Activated CD4-positive, alpha-beta memory T cell treated with anti-CD3 and anti-CD28 coated beads for 36 hours (primary cell): ENCODE measurements around the gene HSPA1L. TPM values are rescaled to one million over a fixed set of nuclear protein-coding genes. Genes with fewer than 3 reads are reported as not detected.
"Not testable (repeated sequence)": the region's sequence is repeated elsewhere in the genome, so short reads cannot be mapped to it uniquely, and the experiment has no call there.

ENCODE experiments used
- CTCF ChIA-PET: fragments of 350-600 bp; sonication (Branson Sonifier 250); formaldehyde crosslinking; loops from one replicate; lab custom pipeline; 2021; ENCODE audit warnings: antibody characterized with exemption, inconsistent platforms; lab: Charles Lee
- POLR2A ChIA-PET: fragments of 350-600 bp; sonication (Branson Sonifier 250); formaldehyde crosslinking; loops from one replicate; lab custom pipeline; 2021; ENCODE audit warnings: antibody characterized with exemption; lab: Charles Lee
- DNase-seq: peaks from one replicate; pipeline ENCODE4 v3.0.0-alpha.2; 2020
- H3K27ac Mint-ChIP-seq: one replicate; pipeline ENCODE4 v1.8.0; 2021; ENCODE audit warnings: mixed read lengths
- H3K27me3 Mint-ChIP-seq: one replicate; pipeline ENCODE4 v1.8.0; 2021; ENCODE audit warnings: mixed read lengths
- H3K36me3 Mint-ChIP-seq: one replicate; pipeline ENCODE4 v1.8.0; 2021; ENCODE audit warnings: mixed read lengths
- H3K4me1 Mint-ChIP-seq: one replicate; pipeline ENCODE4 v1.8.0; 2021; ENCODE audit warnings: low read depth, mixed read lengths
- H3K4me3 Mint-ChIP-seq: one replicate; pipeline ENCODE4 v1.8.0; 2021; ENCODE audit warnings: mild to moderate bottlenecking, mixed read lengths
- H3K9me3 Mint-ChIP-seq: one replicate; pipeline ENCODE4 v1.8.0; 2021; ENCODE audit warnings: mixed read lengths
- intact Hi-C: fragments of 100-400 bp; cut with micrococcal nuclease; formaldehyde crosslinking; loops from one replicate; pipeline ENCODE4 v1.15.1; 2023
- total RNA-seq, 2 experiments: library from RNA; stranded (reverse); gene quantifications; one replicate each; pipeline ENCODE4 v1.2.3, GENCODE V29; 2021

Gene HSPA1L
- total RNA-seq, 2 experiments from 2014 or later, result 2.0 TPM

DNA sequence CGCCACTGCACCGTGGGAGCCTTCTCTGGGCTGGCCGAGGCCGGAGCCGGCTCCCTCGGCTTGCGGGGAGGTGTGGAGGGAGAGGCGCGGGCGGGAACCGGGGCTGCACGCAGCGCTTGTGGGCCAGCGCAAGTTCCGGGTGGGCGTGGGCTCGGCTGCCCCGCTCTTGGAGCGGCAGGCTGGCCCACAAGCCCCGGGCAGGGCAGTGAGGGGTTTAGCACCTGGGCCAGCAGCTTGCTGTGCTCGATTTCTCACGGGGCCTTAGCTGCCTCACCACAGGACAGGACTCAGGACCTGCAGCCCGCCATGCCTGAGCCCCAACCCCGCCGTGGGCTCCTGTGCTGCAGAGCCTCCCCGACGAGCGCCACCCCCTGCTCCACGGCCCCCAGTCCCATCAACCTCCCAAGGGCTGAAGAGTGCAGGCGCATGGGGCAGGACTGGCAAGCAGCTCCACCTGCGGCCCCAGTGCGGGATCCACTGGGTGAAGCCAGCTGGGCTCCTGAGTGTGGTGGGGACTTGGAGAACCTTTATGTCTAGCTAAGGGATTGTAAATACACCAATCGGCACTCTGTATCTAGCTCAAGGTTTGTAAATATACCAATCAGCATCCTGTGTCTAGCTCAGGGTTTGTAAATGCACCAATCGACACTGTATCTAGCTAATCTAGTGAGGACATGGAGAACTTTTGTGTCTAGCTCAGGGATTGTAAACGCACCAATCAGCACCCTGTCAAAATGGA lies 37.1 kb upstream of the HSPA1L start:
- POLR2A ChIA-PET, result not testable (repeated sequence)

DNA sequence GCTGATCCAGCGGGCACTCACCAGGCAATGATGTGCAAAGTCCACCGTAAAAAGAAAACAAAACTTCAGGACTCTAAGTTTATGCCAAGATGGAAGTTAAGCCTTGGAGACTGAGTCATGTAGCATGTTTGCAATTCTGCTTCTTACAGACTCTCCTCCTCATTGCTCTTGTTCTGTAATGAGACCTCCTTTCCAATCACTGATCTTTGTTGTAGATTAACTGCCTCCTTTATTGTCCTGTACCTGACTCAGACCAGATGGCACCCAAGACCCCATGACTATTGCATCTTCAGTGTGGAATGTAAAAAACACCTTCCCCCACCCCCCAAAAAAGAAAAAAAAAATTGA lies 36.4 kb upstream of the HSPA1L start:
- no peak for DNase-seq
- intact Hi-C loops, result no loop called here
- POLR2A ChIA-PET, result no interaction called here
- Mint-ChIP-seq H3K27ac (no peak overlapping the region), H3K9me3 (peaks cover 6% of the 10 kb centered on the region), H3K27me3 (no peaks in the 10 kb centered on the region), H3K4me3 (no peak overlapping the region), H3K4me1 (no peaks in the 10 kb centered on the region), H3K36me3 (peaks cover 6% of the 10 kb centered on the region)
- CTCF ChIA-PET, result no interaction called here

More for the DNA sequence above, 37.1 kb upstream of the HSPA1L start:
- intact Hi-C loops, H3K4me3 Mint-ChIP-seq, H3K9me3 Mint-ChIP-seq, H3K27ac Mint-ChIP-seq, H3K27me3 Mint-ChIP-seq, H3K36me3 Mint-ChIP-seq, CTCF ChIA-PET, DNase-seq, H3K4me1 Mint-ChIP-seq: not testable (repeated sequence)

GRCh38 chr6:31850765-31851484 lies 35.8 kb upstream of the HSPA1L start:
- H3K9me3 Mint-ChIP-seq, result peaks cover 6% of the 10 kb centered on the region
- DNase-seq, result no peak
- H3K27ac Mint-ChIP-seq, result no peak overlapping the region
- ChIA-PET POLR2A (interaction anchor here (0.7 kb wide), 1 partner anchor 93 kb away, joined by 3 read pairs; no protein-coding TSS in a partner anchor), CTCF (no interaction called here)
- H3K36me3 Mint-ChIP-seq, result peaks cover 6% of the 10 kb centered on the region
- no peak overlapping the region for H3K4me3 Mint-ChIP-seq
- no peaks in the 10 kb centered on the region for H3K4me1 Mint-ChIP-seq
- intact Hi-C loops, result no loop called here
- no peaks in the 10 kb centered on the region for H3K27me3 Mint-ChIP-seq

- Mint-ChIP-seq H3K9me3 (no peaks in the 10 kb centered on the region), H3K36me3 (peaks cover 2% of the 10 kb centered on the region), H3K27ac (no peak overlapping the region), H3K27me3 (no peaks in the 10 kb centered on the region), H3K4me3 (no peak overlapping the region), H3K4me1 (no peaks in the 10 kb centered on the region)
- no peak for DNase-seq
- ChIA-PET POLR2A (interaction anchor here (0.7 kb wide), 1 partner anchor 103 kb away, joined by 4 read pairs; no protein-coding TSS in a partner anchor), CTCF (no interaction called here)
- intact Hi-C loops, result no loop called here
Observed at GRCh38 chr6:31847276-31847978, 32.3 kb upstream of the HSPA1L start.

DNA sequence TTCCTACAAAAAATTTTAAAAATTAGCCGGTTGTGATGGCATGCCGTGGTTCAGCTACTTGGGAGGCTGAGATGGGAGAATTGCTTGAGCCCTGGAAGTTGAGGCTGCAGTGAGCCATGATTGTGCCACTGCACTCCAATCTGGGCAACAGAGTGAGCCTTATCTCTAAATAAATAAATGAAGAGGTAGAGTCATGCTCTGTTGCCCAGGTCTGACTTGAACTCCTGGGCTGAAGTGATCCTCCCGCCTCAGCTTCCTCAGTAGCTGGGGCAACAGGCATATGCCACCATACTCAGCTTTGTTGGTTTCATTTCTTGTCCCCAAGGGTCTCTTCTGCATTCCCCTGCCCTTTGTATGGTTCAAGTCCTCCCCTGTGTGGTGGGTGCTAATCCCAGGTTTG lies 29.4 kb upstream of the HSPA1L start:
- no peaks in the 10 kb centered on the region for H3K4me1 Mint-ChIP-seq
- CTCF ChIA-PET, result interaction anchor here (0.7 kb wide), 1 partner anchor 11 kb away, joined by 3 read pairs; no protein-coding TSS in a partner anchor
- H3K4me3 Mint-ChIP-seq, result no peak overlapping the region
- POLR2A ChIA-PET, result interaction anchor here (0.6 kb wide), 2 partner anchors 14 to 39 kb away, joined by 3 read pairs; no protein-coding TSS in a partner anchor
- no peaks in the 10 kb centered on the region for H3K9me3 Mint-ChIP-seq
- DNase-seq, result no peak
- H3K27ac Mint-ChIP-seq, result no peak overlapping the region
- no peaks in the 10 kb centered on the region for H3K27me3 Mint-ChIP-seq
- H3K36me3 Mint-ChIP-seq, result peaks cover 17% of the 10 kb centered on the region
- intact Hi-C loops, result no loop called here

DNA sequence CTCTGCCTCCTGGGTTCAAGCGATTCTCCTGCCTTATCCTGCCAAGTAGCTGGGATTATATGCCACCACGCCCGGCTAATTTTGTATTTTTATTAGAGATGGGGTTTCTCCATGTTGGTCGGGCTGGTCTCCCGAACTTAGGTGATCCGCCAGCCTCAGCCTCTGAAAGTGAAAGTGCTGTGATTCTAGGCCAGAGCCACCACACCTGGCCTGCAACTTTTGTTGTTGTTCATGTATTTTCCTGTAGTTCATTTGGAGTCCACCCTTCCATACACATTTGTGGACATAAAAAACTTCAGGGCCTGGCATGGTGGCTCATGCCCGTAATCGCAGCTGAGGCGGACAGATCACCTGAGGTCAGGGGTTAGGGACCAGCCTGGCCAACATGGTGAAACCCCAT lies 27.0 kb upstream of the HSPA1L start:
- no peak overlapping the region for H3K27ac Mint-ChIP-seq
- POLR2A ChIA-PET, result no interaction called here
- H3K4me1 Mint-ChIP-seq, result peaks cover 16% of the 10 kb centered on the region
- DNase-seq, result no peak
- no peaks in the 10 kb centered on the region for H3K9me3 Mint-ChIP-seq
- CTCF ChIA-PET, result no interaction called here
- intact Hi-C loops, result no loop called here
- peaks cover 42% of the 10 kb centered on the region for H3K36me3 Mint-ChIP-seq
- H3K4me3 Mint-ChIP-seq, result no peak overlapping the region
- no peaks in the 10 kb centered on the region for H3K27me3 Mint-ChIP-seq

DNA sequence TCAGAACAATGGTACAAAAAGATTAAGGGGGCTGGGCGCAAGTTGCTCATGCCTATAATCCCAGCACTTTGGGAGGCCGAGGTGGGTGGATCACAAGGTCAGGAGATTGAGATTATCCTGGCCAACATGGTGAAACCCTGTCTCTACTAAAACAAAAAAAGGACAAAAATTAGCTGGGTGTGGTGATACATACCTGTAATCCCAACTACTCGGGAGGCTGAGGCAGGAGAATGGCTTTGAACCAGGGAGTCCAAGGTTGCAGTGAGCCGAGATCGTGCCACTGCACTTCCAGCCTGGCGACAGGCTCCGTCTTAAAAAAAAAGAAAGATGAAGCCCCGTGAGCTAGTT lies 24.7 kb upstream of the HSPA1L start:
- H3K27me3 Mint-ChIP-seq, DNase-seq, H3K4me3 Mint-ChIP-seq, H3K27ac Mint-ChIP-seq, intact Hi-C loops, H3K9me3 Mint-ChIP-seq: not testable (repeated sequence)
- Mint-ChIP-seq H3K4me1 (peaks cover 25% of the 10 kb centered on the region), H3K36me3 (peaks cover 61% of the 10 kb centered on the region)
- ChIA-PET CTCF (interaction anchor here (1.6 to 2.3 kb wide), 2 partner anchors 110 to 112 kb away, joined by 4 to 8 read pairs; partner anchors contain the start of gene DDAH2), POLR2A (interaction anchor here (0.7 to 1.2 kb wide), 2 partner anchors 44 to 166 kb away, joined by 3 to 4 read pairs; partner anchors contain the start of gene VARS1)

DNA sequence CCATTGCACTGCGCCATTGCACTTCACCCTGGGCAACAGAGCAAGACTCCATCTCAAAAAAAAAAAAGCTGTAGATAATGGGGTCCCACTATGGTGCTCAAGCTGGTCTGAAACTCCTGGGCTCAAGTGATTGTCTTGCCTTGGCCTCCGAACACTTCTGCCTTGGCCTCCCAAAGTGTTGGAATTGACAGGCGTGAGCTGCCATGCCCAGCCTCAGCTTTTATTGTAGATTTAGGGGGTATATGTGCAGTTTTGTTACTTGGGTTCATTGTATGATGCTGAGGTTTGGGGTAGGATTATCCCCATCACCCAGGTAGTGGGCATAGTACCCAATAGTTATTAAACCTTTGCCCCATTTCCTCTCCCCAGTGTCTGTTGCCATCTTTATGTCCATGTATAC lies 23.9 kb upstream of the HSPA1L start:
- ChIA-PET CTCF (interaction anchor here (0.8 to 2.3 kb wide), 5 partner anchors 9 to 113 kb away, joined by 3 to 8 read pairs (median 4); partner anchors contain the start of gene DDAH2), POLR2A (interaction anchor here (0.8 kb wide), 1 partner anchor 133 kb away, joined by 3 read pairs; the partner anchor contains the start of gene DXO)
- no peak for DNase-seq
- peaks cover 28% of the 10 kb centered on the region for H3K4me1 Mint-ChIP-seq
- peak overlapping the region; percentile 45 for H3K4me3 Mint-ChIP-seq
- peaks cover 65% of the 10 kb centered on the region for H3K36me3 Mint-ChIP-seq
- H3K27me3 Mint-ChIP-seq, result no peaks in the 10 kb centered on the region
- no peaks in the 10 kb centered on the region for H3K9me3 Mint-ChIP-seq
- intact Hi-C loops, result no loop called here
- H3K27ac Mint-ChIP-seq, result peak overlapping the region; percentile 57

DNA sequence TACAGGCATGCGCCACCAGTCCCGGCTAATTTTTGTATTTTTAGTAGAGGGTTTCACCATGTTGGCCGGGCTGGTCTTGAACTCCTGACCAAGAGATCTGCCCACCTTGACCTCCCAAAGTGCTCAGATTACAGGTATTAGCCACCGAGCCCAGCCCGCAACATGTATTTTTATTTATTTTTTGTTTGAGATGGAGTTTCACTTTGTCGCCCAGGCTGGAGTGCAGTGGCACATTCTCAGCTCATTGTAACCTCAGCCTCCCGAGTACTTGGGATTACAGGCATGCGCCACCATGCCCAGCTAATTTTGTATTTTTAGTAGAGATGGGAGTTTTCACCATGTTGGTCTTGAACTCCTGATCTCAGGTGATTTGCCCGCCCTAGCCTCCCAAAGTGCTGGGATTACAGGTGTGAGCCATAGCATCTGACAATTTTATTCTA lies 23.1 kb upstream of the HSPA1L start:
- H3K4me3 Mint-ChIP-seq, result peak overlapping the region; percentile 97
- DNase-seq, H3K9me3 Mint-ChIP-seq, intact Hi-C loops, H3K27me3 Mint-ChIP-seq: not testable (repeated sequence)
- ChIA-PET CTCF (interaction anchor here (0.8 to 2.3 kb wide), 3 partner anchors 8 to 108 kb away, joined by 3 to 8 read pairs (median 4); partner anchors contain the start of gene DDAH2), POLR2A (interaction anchor here (0.6 to 1.6 kb wide), 2 partner anchors 24 to 50 kb away, joined by 3 to 6 read pairs; partner anchors contain the start of gene NEU1)
- peaks cover 65% of the 10 kb centered on the region for H3K36me3 Mint-ChIP-seq
- H3K27ac Mint-ChIP-seq, result peak overlapping the region; percentile 60
- H3K4me1 Mint-ChIP-seq, result peaks cover 30% of the 10 kb centered on the region

GRCh38 chr6:31837369-31838113 lies 22.5 kb upstream of the HSPA1L start:
- peak overlapping the region; percentile 97 for H3K27ac Mint-ChIP-seq
- peak overlapping the region; percentile 97 for H3K4me3 Mint-ChIP-seq
- DNase-seq, result no peak
- peaks cover 66% of the 10 kb centered on the region for H3K36me3 Mint-ChIP-seq
- H3K27me3 Mint-ChIP-seq, result no peaks in the 10 kb centered on the region
- ChIA-PET POLR2A (interaction anchor here (0.6 to 2.9 kb wide), 7 partner anchors 10 to 100 kb away, joined by 3 to 8 read pairs (median 4); partner anchors contain the start of genes HSPA1B, NEU1 and VARS1), CTCF (interaction anchor here (0.5 to 2.3 kb wide), 5 partner anchors 31 to 240 kb away, joined by 3 to 8 read pairs (median 3); partner anchors contain the start of genes DDAH2 and LSM2)
- peaks cover 33% of the 10 kb centered on the region for H3K4me1 Mint-ChIP-seq
- H3K9me3 Mint-ChIP-seq, result no peaks in the 10 kb centered on the region
- intact Hi-C loops, result no loop called here
